GM21825 (cell line): ENCODE results near the gene PNMA5.

Source experiments
- ATAC-seq: cut with Tn5 transposase; IDR thresholded peaks from one replicate; pipeline ENCODE4 v1.9.1; 2021; ENCODE audit warnings: mild to moderate bottlenecking, moderate library complexity; ENCODE audit not compliant: unreplicated experiment

The PNMA5 gene

GRCh38 chrX:152959626-152960025 is 34.3 kb downstream of the PNMA5 start:
- no peak for ATAC-seq

- ATAC-seq: peak; percentile 85
Measured at GRCh38 chrX:152958524-152959465, 35.1 kb downstream of the PNMA5 start.

GRCh38 chrX:152958047-152958446 is 35.9 kb downstream of the PNMA5 start:
- no peak for ATAC-seq

GRCh38 chrX:152950786-152951185 is 43.1 kb downstream of the PNMA5 start:
- ATAC-seq: no peak

GRCh38 chrX:152949114-152949513 is 44.8 kb downstream of the PNMA5 start:
- ATAC-seq: no peak

- ATAC-seq: no peak
Measured at GRCh38 chrX:152946681-152947080, 47.2 kb downstream of the PNMA5 start.

GRCh38 chrX:152945021-152945979 is 48.6 kb downstream of the PNMA5 start:
- ATAC-seq: no peak

GRCh38 chrX:152943826-152944225 is 50.1 kb downstream of the PNMA5 start:
- no peak for ATAC-seq

- peak; percentile 6 for ATAC-seq
Measured at GRCh38 chrX:152942077-152942442, 51.9 kb downstream of the PNMA5 start.

GRCh38 chrX:152941328-152942076 is 52.4 kb downstream of the PNMA5 start:
- peak; percentile 84 for ATAC-seq
